T-helper 2 cell treated with Interferon-gamma antibody and Interleukin-4, amounts not matched to agents 100 ng/mL and 5 ng/mL, for 36 hours (primary cell): Measurements from ENCODE around the gene ZNF385C. TPM values are rescaled to one million over a fixed set of nuclear protein-coding genes. Genes with fewer than 3 reads are reported as not detected.

Experiments used
- intact Hi-C: fragments of 100-400 bp; cut with micrococcal nuclease; formaldehyde crosslinking; loops from one replicate; pipeline ENCODE4 v1.15.1; 2023
- total RNA-seq: library from RNA; stranded (reverse); gene quantifications from 2 replicates; pipeline ENCODE4 v1.2.3, GENCODE V29; 2022

Gene ZNF385C
- total RNA-seq, 1 donor from 2014 or later: not detected

- intact Hi-C loops: no loop called here
Measured at GRCh38 chr17:42053731-42054500, 44.4 kb downstream of the ZNF385C start.

GRCh38 chr17:42052346-42052877 lies 45.9 kb downstream of the ZNF385C start:
- intact Hi-C loops: no loop called here

- intact Hi-C loops: no loop called here
Measured at GRCh38 chr17:42051645-42052044, 46.6 kb downstream of the ZNF385C start.

GRCh38 chr17:42051013-42051400 lies 47.3 kb downstream of the ZNF385C start:
- intact Hi-C loops: no loop called here

GRCh38 chr17:42050393-42051012 lies 47.8 kb downstream of the ZNF385C start, which contains the start of gene C17orf113:
C17orf113 (minus strand) TSS chr17:42050601; CDS start chr17:42043376, 7,225 bp downstream.
- intact Hi-C loops: no loop called here

GRCh38 chr17:42049834-42050392 lies 48.4 kb downstream of the ZNF385C start:
- intact Hi-C loops: no loop called here

- intact Hi-C loops: no loop called here
Measured at GRCh38 chr17:42047343-42047742, 50.9 kb downstream of the ZNF385C start.

GRCh38 chr17:42045719-42046118 lies 52.6 kb downstream of the ZNF385C start:
- intact Hi-C loops: no loop called here

GRCh38 chr17:42042598-42043319 lies 55.5 kb downstream of the ZNF385C start:
- intact Hi-C loops: no loop called here

- intact Hi-C loops: no loop called here
Measured at GRCh38 chr17:42041619-42042018, 56.7 kb downstream of the ZNF385C start.

GRCh38 chr17:42040818-42041217 lies 57.5 kb downstream of the ZNF385C start:
- intact Hi-C loops: no loop called here

GRCh38 chr17:42039794-42040763 lies 58.2 kb downstream of the ZNF385C start:
- intact Hi-C loops: no loop called here

GRCh38 chr17:42038221-42038973 lies 59.9 kb downstream of the ZNF385C start:
- intact Hi-C loops: no loop called here

- intact Hi-C loops: no loop called here
Measured at GRCh38 chr17:42034059-42034458, 64.2 kb downstream of the ZNF385C start.

GRCh38 chr17:42031584-42031983 lies 66.7 kb downstream of the ZNF385C start:
- intact Hi-C loops: no loop called here

- intact Hi-C loops: loop anchor here (5.0 to 10.0 kb wide), 2 partner anchors 39 to 294 kb away; partner anchors contain the start of gene HAP1
Measured at GRCh38 chr17:42028791-42029127, 69.5 kb downstream of the ZNF385C start.

GRCh38 chr17:42027961-42028790 lies 70.1 kb downstream of the ZNF385C start:
- intact Hi-C loops: loop anchor here (5.0 to 10.0 kb wide), 2 partner anchors 39 to 293 kb away; partner anchors contain the start of gene HAP1

- intact Hi-C loops: loop anchor here (5.0 to 10.0 kb wide), 2 partner anchors 40 to 293 kb away; partner anchors contain the start of gene HAP1
Measured at GRCh38 chr17:42027590-42027889, 70.7 kb downstream of the ZNF385C start.
